M059J (cell line): ENCODE results near the gene ATP6V1G1. TPM values are rescaled to one million over a fixed set of nuclear protein-coding genes. Genes with fewer than 3 reads are reported as not detected.

Experiments used
- DNase-seq: peaks from one replicate; pipeline ENCODE4 v3.0.0-alpha.2; 2012; ENCODE audit warnings: low read depth
- total RNA-seq: library from RNA; depleted of rRNA; stranded (reverse); fragments of >200 nt; shearing (Covaris generic); gene quantifications from 2 replicates; pipeline ENCODE4 v1.2.3, GENCODE V29; 2014

The ATP6V1G1 gene
- total RNA-seq, 1 experiment from 2014 or later: 175 TPM

- DNase-seq: no peak
Observed at GRCh38 chr9:114612272-114612923, 24.8 kb downstream of the ATP6V1G1 start.

GRCh38 chr9:114613087-114613486, 25.5 kb downstream of the ATP6V1G1 start:
- DNase-seq: no peak

GRCh38 chr9:114613919-114614318, 26.4 kb downstream of the ATP6V1G1 start:
- no peak for DNase-seq

GRCh38 chr9:114614373-114614772, 26.8 kb downstream of the ATP6V1G1 start:
- DNase-seq: no peak

- peak; percentile 26 for DNase-seq
Observed at GRCh38 chr9:114616684-114617520, 29.3 kb downstream of the ATP6V1G1 start.

- DNase-seq: no peak
Observed at GRCh38 chr9:114619191-114619761, 31.7 kb downstream of the ATP6V1G1 start.

GRCh38 chr9:114621561-114621960, 34.0 kb downstream of the ATP6V1G1 start:
- no peak for DNase-seq

GRCh38 chr9:114621975-114622609, 34.5 kb downstream of the ATP6V1G1 start:
- DNase-seq: peak; percentile 90

- DNase-seq: no peak
Observed at GRCh38 chr9:114624677-114625076, 37.1 kb downstream of the ATP6V1G1 start.

- DNase-seq: no peak
Observed at GRCh38 chr9:114626415-114627020, 38.9 kb downstream of the ATP6V1G1 start.

GRCh38 chr9:114627553-114627952, 40.0 kb downstream of the ATP6V1G1 start:
- DNase-seq: no peak

- no peak for DNase-seq
Observed at GRCh38 chr9:114629563-114630090, 42.1 kb downstream of the ATP6V1G1 start.

GRCh38 chr9:114631166-114631565, 43.6 kb downstream of the ATP6V1G1 start:
- DNase-seq: peak; percentile 14

- DNase-seq: peak; percentile 75
Observed at GRCh38 chr9:114633438-114634089, 46.0 kb downstream of the ATP6V1G1 start.

- no peak for DNase-seq
Observed at GRCh38 chr9:114634387-114634786, 46.8 kb downstream of the ATP6V1G1 start.

- no peak for DNase-seq
Observed at GRCh38 chr9:114638404-114638803, 50.8 kb downstream of the ATP6V1G1 start.

GRCh38 chr9:114641967-114642366, 54.4 kb downstream of the ATP6V1G1 start:
- DNase-seq: no peak

GRCh38 chr9:114643001-114643400, 55.4 kb downstream of the ATP6V1G1 start:
- no peak for DNase-seq

GRCh38 chr9:114643896-114644295, 56.3 kb downstream of the ATP6V1G1 start:
- no peak for DNase-seq
